Measurements from ENCODE around the gene FABP6.
"Not testable (repeated sequence)": the region's sequence is repeated elsewhere in the genome, so short reads cannot be mapped to it uniquely, and the experiment has no call there.

Gene FABP6

DNA sequence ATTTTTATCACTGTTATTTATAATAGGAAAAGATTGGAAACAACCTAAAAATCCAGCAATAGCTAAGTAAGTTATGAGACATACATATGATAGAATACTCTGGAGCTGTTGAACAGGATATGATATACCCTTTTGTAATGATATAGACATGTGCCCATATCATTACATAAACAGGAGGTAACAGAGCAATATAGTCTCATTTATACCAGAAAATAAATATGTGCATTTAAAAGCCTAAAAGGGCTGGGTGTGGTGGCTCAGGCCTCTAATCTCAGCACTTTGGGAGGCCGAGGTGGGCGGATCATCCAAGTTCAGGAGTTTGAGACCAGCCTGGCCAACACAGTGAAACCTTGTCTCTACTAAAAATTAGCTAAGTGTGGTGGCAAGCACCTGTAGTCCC is 2.3 kb upstream of the FABP6 start:
- no peak for DNase-seq

GRCh38 chr5:160230686-160231527 is 1.6 kb downstream of the FABP6 start:
- peak; percentile 12 for DNase-seq

DNA sequence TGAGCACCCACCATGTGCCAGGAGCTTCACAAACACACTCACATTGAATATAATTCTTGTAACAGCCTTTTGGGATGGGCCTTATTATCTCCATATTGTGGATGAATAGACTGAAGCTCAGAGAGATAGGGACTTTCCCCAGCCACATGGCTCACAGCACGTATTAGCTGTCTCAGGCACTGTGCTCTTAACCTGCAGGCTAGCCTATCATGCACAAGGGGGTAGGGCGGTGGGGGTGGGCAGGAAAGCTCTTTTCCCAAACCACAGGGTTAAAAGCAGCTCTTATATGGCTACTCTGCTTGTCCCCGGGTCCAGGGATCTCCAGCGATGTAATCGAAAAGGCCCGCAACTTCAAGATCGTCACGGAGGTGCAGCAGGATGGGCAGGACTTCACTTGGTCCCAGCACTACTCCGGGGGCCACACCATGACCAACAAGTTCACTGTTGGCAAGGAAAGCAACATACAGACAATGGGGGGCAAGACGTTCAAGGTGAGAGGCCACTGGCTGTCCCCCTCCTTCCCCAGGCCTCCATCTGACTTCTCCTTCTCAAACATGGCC is 2.6 kb downstream of the FABP6 start:
- no peak for DNase-seq

GRCh38 chr5:160233215-160233614 is 3.9 kb downstream of the FABP6 start:
- no peak for DNase-seq

DNA sequence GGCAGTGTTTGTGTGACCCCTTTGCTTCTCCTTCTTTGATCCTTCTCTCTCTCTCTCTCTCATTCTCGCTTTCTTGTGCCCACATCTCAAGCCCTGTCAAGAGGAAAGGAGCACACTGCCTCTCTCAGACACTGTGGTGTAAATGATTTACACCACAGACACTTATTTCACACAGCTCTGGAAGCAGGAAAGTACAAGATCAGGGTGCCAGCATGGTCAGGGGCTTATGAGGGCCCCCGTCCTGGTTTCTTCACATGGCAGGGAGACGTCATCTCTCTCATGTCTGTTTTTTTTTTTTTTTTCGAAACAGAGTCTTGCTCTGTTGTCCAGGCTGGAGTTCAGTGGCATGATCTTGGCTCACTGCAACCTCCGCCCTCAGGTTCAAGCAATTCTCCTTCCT is 6.4 kb downstream of the FABP6 start:
- no peak for DNase-seq

GRCh38 chr5:160237571-160238093 is 8.3 kb downstream of the FABP6 start:
- DNase-seq = no peak

DNA sequence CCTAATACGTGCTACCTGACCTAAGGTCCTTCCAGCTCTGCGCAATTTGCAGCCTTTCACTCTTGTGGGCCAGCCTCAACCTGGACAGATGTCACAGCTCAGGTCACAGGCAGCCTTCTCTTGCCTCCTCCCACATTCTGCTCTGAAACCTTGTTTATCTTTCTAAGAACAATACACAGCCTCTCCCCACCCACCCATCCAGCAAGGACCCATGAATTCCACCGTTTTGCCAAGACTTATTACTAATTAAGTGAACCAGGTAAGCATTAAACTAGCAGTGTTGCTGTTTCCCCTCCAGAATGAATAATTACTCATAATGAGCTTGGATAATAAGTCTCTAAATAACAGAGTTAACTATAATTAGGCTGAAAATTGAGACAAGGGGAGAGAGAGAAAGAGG is 11.0 kb downstream of the FABP6 start:
- DNase-seq = no peak

GRCh38 chr5:160242145-160242544 is 12.8 kb downstream of the FABP6 start:
- no peak for DNase-seq

GRCh38 chr5:160245506-160246086 is 16.3 kb downstream of the FABP6 start:
- no peak for DNase-seq

DNA sequence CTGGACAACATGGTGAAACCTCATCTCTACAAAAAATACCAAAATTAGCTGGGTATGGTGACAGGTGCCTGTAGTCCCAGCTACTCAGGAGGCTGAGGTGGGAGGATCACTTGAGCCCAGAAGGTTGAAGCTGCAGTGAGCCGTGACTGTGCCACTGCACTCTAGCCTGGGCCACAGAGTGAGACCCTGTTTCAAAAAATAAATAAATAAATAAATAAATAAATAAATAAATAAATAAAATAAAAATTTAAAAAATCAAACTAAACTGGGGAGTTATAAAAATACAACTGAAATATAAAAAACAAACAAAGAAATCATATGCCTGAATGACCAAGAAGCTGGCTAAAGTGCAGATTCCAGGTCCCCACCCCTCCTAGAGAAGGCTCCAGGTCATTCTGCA is 20.3 kb downstream of the FABP6 start:
- DNase-seq = not testable (repeated sequence)

- DNase-seq = no peak
Measured at GRCh38 chr5:160250226-160250625, 20.9 kb downstream of the FABP6 start.

GRCh38 chr5:160250826-160251225 is 21.5 kb downstream of the FABP6 start:
- no peak for DNase-seq

GRCh38 chr5:160251406-160252155 is 22.3 kb downstream of the FABP6 start:
- DNase-seq = no peak

- no peak for DNase-seq
Measured at GRCh38 chr5:160252916-160253315, 23.6 kb downstream of the FABP6 start.

DNA sequence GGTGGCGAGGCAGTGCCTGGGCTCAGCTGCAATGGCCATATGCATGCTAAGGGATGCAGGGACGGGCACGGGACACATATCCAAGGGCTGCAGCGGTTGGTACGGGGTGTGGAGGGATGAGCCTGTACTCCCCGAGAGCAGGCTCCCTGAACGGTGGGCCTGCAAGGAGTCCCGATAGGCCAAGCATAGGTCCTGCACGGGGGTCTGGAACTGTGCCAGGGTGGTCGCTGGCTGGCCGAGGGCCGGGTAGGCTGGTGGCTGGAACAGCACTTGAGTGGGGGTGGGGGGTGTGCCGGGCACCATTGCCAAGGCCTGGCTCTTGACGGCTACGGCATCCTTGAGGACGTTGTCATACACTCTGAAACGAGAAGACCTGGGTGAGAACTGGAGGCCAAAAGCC is 24.1 kb downstream of the FABP6 start:
- no peak for DNase-seq

DNA sequence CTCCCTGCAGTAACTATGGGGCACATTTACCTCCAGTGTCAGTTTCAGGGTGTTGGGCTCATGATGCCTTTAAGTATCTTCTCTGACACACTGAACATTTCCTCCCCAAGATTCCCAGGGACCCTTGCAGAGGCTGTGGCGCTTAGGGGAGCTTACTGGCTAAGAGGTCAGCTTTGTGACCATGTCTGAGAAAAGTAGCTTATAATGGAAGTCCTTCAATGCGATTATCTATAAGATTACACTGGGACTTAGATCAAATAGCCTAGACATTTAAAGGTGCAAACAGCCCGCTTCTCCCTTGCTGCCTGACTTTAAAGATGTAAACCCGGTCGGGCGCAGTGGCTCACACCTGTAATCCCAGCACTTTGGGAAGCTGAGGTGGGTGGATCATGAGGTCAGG is 25.4 kb downstream of the FABP6 start:
- no peak for DNase-seq

GRCh38 chr5:160259341-160259740 is 30.0 kb downstream of the FABP6 start:
- DNase-seq = no peak

DNA sequence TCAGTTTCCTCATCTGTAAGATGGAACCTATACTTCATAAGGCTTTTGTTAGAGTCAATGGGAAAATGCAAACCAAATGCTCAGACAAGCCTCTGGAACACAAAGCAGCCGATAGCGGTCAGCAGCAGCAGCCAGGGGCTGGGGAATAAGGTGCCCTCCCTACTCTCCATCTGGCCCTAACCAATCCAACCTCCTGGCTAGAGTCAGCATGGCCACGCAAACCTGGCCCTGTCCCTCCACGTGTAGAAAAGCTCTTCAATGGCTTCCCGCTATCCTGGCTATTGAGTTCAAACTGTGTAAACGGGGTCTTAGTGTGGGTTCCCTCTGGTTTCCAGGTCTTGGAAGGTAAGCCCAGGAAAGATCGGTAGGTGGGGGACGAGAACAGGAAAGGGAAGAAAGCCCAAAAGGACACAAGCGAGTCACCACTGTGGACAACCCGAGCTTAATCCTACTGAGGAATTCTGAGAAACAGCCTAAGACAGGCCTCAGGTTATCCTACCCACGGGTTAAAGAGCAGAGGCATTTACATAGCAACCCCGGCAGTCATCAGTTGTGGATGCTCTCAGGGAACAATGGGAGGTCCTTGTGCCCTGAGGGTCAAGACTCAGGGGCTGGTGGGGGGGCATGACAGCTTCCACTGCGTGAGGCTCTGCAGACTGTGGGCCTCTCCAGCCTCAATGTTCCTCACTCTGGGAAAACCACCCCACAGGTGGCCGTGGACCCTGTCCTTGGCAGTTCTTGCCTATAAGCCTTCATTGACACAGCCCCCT is 30.9 kb downstream of the FABP6 start:
- no peak for DNase-seq

- DNase-seq = peak; percentile 55
Measured at GRCh38 chr5:160260881-160261815, 31.8 kb downstream of the FABP6 start.

- DNase-seq = peak; percentile 16
Measured at GRCh38 chr5:160262151-160263074, 33.1 kb downstream of the FABP6 start.

Data from fibroblast of skin of right quadriceps (primary cell).